GM21825 (cell line): ENCODE data around the gene RAVER1.

ENCODE experiments used
- ATAC-seq: cut with Tn5 transposase; IDR thresholded peaks from one replicate; pipeline ENCODE4 v1.9.1; 2021; ENCODE audit warnings: mild to moderate bottlenecking, moderate library complexity; ENCODE audit not compliant: unreplicated experiment

The RAVER1 gene

GRCh38 chr19:10318807-10319682 lies 14.3 kb downstream of the RAVER1 start:
- ATAC-seq, result no peak

GRCh38 chr19:10317857-10318462 lies 15.4 kb downstream of the RAVER1 start:
- ATAC-seq, result no peak

- ATAC-seq, result no peak
Observed at GRCh38 chr19:10317045-10317856, 16.1 kb downstream of the RAVER1 start.

- ATAC-seq, result peak; percentile 19
Observed at GRCh38 chr19:10316229-10317044, 16.9 kb downstream of the RAVER1 start.

- ATAC-seq, result peak; percentile 75
Observed at GRCh38 chr19:10315335-10316214, 17.8 kb downstream of the RAVER1 start, which contains the start of gene FDX2. Gene FDX2 (minus strand): TSS chr19:10316015. CDS start chr19:10315996, 19 bp downstream.

- no peak for ATAC-seq
Observed at GRCh38 chr19:10309423-10309822, 23.9 kb downstream of the RAVER1 start, which contains the start of gene ZGLP1. Gene ZGLP1 (minus strand): TSS chr19:10309815.

- no peak for ATAC-seq
Observed at GRCh38 chr19:10306327-10306726, 27.0 kb downstream of the RAVER1 start.

- no peak for ATAC-seq
Observed at GRCh38 chr19:10305139-10305806, 28.1 kb downstream of the RAVER1 start.

GRCh38 chr19:10299545-10300458 lies 33.5 kb downstream of the RAVER1 start:
- no peak for ATAC-seq

- ATAC-seq, result no peak
Observed at GRCh38 chr19:10295847-10296591, 37.3 kb downstream of the RAVER1 start.

GRCh38 chr19:10295305-10295846 lies 38.0 kb downstream of the RAVER1 start:
- no peak for ATAC-seq

GRCh38 chr19:10294368-10294697 lies 39.0 kb downstream of the RAVER1 start:
- ATAC-seq, result no peak

GRCh38 chr19:10293637-10294367 lies 39.5 kb downstream of the RAVER1 start:
- no peak for ATAC-seq

GRCh38 chr19:10292789-10293636 lies 40.3 kb downstream of the RAVER1 start:
- ATAC-seq, result no peak

GRCh38 chr19:10292206-10292788 lies 41.0 kb downstream of the RAVER1 start:
- ATAC-seq, result peak; percentile 43
